HEK293 (cell line): Measurements from ENCODE around the gene GRK2.
A peak's percentile ranks its signal among the peaks of the same experiment; 100 is the strongest.

Experiments
- CTCF ChIA-PET: fragments of 350-600 bp; formaldehyde crosslinking; extraction: SDS; loops from one replicate; lab custom pipeline; 2021; ENCODE audit warnings: antibody characterized with exemption; lab: Yijun Ruan, JAX
- POLR2A ChIA-PET: fragments of 300-600 bp; formaldehyde crosslinking; extraction: SDS; loops from one replicate; lab custom pipeline; 2020; ENCODE audit warnings: antibody characterized with exemption, inconsistent platforms; lab: Yijun Ruan, JAX
- H3K27ac ChIP-seq: fragments of 200-500 bp; sonication (Bioruptor generic); 2 replicates; pipeline ENCODE4 v1.5.1; 2014; ENCODE audit warnings: low read depth, low read length, control low read depth, inconsistent platforms; ENCODE audit errors: extremely low read depth
- H3K36me3 ChIP-seq, 2 experiments: fragments of 200-500 bp in 1 of 2; sonication (Bioruptor generic) in 1 of 2; 1 replicate in 1 of 2; 2 replicates in 1 of 2; pipeline ENCODE4 v1.5.1; 2014 to 2017; ENCODE audit warnings: inconsistent platforms in 2 of 2, low read length in 2 of 2; ENCODE audit not compliant: control insufficient read depth in 2 of 2, insufficient read depth in 1 of 2
- H3K4me1 ChIP-seq: fragments of 200-500 bp; sonication (Bioruptor generic); 2 replicates; pipeline ENCODE4 v1.5.1; 2014; ENCODE audit warnings: mild to moderate bottlenecking, low read length, inconsistent platforms; ENCODE audit not compliant: control insufficient read depth, insufficient read depth
- H3K4me3 ChIP-seq: 2 replicates; pipeline ENCODE4 v1.5.1; 2011; ENCODE audit warnings: low read depth, mild to moderate bottlenecking, control low read depth, low read length, moderate library complexity
- H3K9me3 ChIP-seq: fragments of 200-500 bp; sonication (Bioruptor generic); 2 replicates; pipeline ENCODE4 v1.5.1; 2014; ENCODE audit warnings: low read depth, low read length, inconsistent platforms; ENCODE audit not compliant: control insufficient read depth, insufficient read depth
- CTCF ChIP-seq: fragments of 450-650 bp; formaldehyde crosslinking; IDR thresholded peaks from 2 replicates; pipeline ENCODE4 v1.5.1; 2016; ENCODE audit warnings: missing biosample characterization, missing genetic modification characterization
- EGR2 ChIP-seq: fragments of 450-650 bp; formaldehyde crosslinking; IDR thresholded peaks from 2 replicates; pipeline ENCODE4 v1.5.1; 2016; ENCODE audit warnings: low read depth, missing biosample characterization, missing genetic modification characterization
- GLIS2 ChIP-seq: fragments of 450-650 bp; formaldehyde crosslinking; IDR thresholded peaks from 2 replicates; pipeline ENCODE4 v1.5.1; 2016; ENCODE audit warnings: missing biosample characterization, missing genetic modification characterization
- HOXD13 ChIP-seq: sonication (generic); formaldehyde crosslinking; IDR thresholded peaks from 2 replicates; pipeline ENCODE4 v1.8.0; 2022; ENCODE audit warnings: missing genetic modification reagents, borderline replicate concordance
- IKZF3 ChIP-seq: fragments of 450-650 bp; IDR thresholded peaks from 2 replicates; pipeline ENCODE4 v1.5.0; 2018; ENCODE audit warnings: missing biosample characterization, mild to moderate bottlenecking, missing genetic modification characterization, moderate library complexity
- KLF10 ChIP-seq: fragments of 450-650 bp; IDR thresholded peaks from 2 replicates; pipeline ENCODE4 v1.5.1; 2018; ENCODE audit warnings: missing biosample characterization, mild to moderate bottlenecking, missing genetic modification characterization
- KLF7 ChIP-seq: fragments of 450-650 bp; formaldehyde crosslinking; IDR thresholded peaks from 2 replicates; pipeline ENCODE4 v1.5.1; 2016; ENCODE audit warnings: missing biosample characterization, missing genetic modification characterization, borderline replicate concordance
- MZF1 ChIP-seq: fragments of 450-650 bp; formaldehyde crosslinking; IDR thresholded peaks from 2 replicates; pipeline ENCODE4 v1.5.1; 2017; ENCODE audit warnings: missing biosample characterization, missing genetic modification characterization, borderline replicate concordance
- REST ChIP-seq: fragments of 450-650 bp; formaldehyde crosslinking; IDR thresholded peaks from 2 replicates; pipeline ENCODE4 v1.5.1; 2016; ENCODE audit warnings: missing biosample characterization, missing genetic modification characterization
- SALL2 ChIP-seq: fragments of 450-650 bp; formaldehyde crosslinking; IDR thresholded peaks from 2 replicates; pipeline ENCODE4 v1.5.0; 2017; ENCODE audit warnings: missing biosample characterization, mild to moderate bottlenecking, missing genetic modification characterization, borderline replicate concordance
- SP2 ChIP-seq: fragments of 450-650 bp; formaldehyde crosslinking; IDR thresholded peaks from 2 replicates; pipeline ENCODE4 v1.5.1; 2016; ENCODE audit warnings: missing biosample characterization, missing genetic modification characterization
- ZNF138 ChIP-seq: fragments of 450-650 bp; formaldehyde crosslinking; IDR thresholded peaks from 2 replicates; pipeline ENCODE4 v1.5.1; 2016; ENCODE audit warnings: missing biosample characterization, missing genetic modification characterization, borderline replicate concordance
- ZNF221 ChIP-seq: fragments of 450-650 bp; formaldehyde crosslinking; IDR thresholded peaks from 2 replicates; pipeline ENCODE4 v1.5.1; 2017; ENCODE audit warnings: missing biosample characterization, missing genetic modification characterization, borderline replicate concordance
- ZNF335 ChIP-seq: fragments of 450-650 bp; formaldehyde crosslinking; conservative IDR thresholded peaks from 2 replicates; pipeline ENCODE4 v1.5.1; 2016; ENCODE audit warnings: missing biosample characterization, missing genetic modification characterization
- ZNF341 ChIP-seq: fragments of 450-650 bp; formaldehyde crosslinking; IDR thresholded peaks from 2 replicates; pipeline ENCODE4; 2016; ENCODE audit warnings: low read depth, missing biosample characterization, missing genetic modification characterization
- ZNF48 ChIP-seq: fragments of 450-650 bp; formaldehyde crosslinking; IDR thresholded peaks from 2 replicates; pipeline ENCODE4 v1.5.1; 2016; ENCODE audit warnings: missing biosample characterization, missing genetic modification characterization
- ZNF561 ChIP-seq: fragments of 450-650 bp; IDR thresholded peaks from 2 replicates; pipeline ENCODE4 v1.5.1; 2018; ENCODE audit warnings: missing biosample characterization, missing genetic modification characterization, borderline replicate concordance
- ZNF707 ChIP-seq: fragments of 450-650 bp; formaldehyde crosslinking; IDR thresholded peaks from 2 replicates; pipeline ENCODE4 v1.5.1; 2016; ENCODE audit warnings: missing biosample characterization, missing genetic modification characterization
- ZNF76 ChIP-seq: fragments of 450-650 bp; formaldehyde crosslinking; IDR thresholded peaks from 2 replicates; pipeline ENCODE4; 2016; ENCODE audit warnings: low read depth, missing biosample characterization, missing genetic modification characterization, borderline replicate concordance
- TF ChIP-seq, protein P1 (sequence below): fragments of 450-650 bp; formaldehyde crosslinking; IDR thresholded peaks from 2 replicates; pipeline ENCODE4 v1.5.1; 2016; ENCODE audit warnings: missing biosample characterization, missing genetic modification characterization
- TF ChIP-seq, protein P2 (sequence below): fragments of 450-650 bp; formaldehyde crosslinking; IDR thresholded peaks from 2 replicates; pipeline ENCODE4 v1.5.1; 2016; ENCODE audit warnings: missing biosample characterization, missing genetic modification characterization
- TF ChIP-seq, protein P3 (sequence below): fragments of 450-650 bp; formaldehyde crosslinking; IDR thresholded peaks from 2 replicates; pipeline ENCODE4 v1.5.1; 2017; ENCODE audit warnings: missing biosample characterization, missing genetic modification characterization

Gene GRK2

DNA sequence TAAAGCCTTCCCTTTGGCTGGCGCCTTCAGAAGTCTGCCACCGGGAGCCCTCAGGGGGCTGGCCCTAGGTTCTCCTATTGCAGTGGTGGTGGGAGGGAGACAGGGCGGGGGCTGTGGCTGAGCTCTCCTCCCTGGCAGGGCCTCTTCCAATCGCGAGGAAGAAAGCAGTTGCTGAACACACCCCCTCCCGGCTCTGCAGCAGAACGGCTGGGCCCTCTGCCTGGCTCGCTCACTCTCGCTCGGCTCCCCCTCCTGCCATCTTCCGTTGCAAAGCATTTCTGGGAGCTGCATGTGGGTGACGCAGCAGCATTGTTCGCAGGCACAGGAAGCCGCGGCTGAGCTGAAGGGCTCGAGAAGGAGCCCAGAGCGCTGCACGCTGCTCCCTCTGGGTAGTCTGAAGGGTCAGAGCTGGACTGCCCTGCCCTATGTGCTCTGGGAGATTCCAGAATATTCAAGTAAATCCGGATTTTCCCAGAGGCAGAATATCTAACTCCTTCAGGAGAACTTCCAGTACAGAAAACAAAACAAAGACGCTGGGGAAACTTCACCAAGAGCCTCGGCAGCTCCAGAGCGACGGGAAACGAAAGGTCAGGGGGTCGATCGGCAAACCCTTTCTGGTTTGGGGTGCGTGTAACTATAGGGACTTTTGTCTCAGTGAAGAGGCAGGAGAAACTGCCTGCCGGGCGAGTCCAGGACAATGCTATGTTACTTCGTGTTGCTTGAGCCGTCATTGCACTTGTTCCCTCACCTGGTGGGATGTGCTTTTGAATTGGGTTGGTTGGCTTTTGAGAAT lies 26.3 kb upstream of the GRK2 start (continued):
- TF ChIP-seq ZNF221 (tag by site-specific recombination) (no peak), ZNF76 (peak; percentile 90), HOXD13 (CRISPR knock-in tag) (no peak), GLIS2 (tag by site-specific recombination) (peak; percentile 60), IKZF3 (tag by site-specific recombination) (no peak), CTCF (no peak), KLF10 (tag by site-specific recombination) (peak; percentile 87), ZNF48 (tag by site-specific recombination) (no peak), ZNF561 (peak; percentile 30; the same call in 1 of the 2 replicates), ZNF707 (tag by site-specific recombination) (no peak), SP2 (tag by site-specific recombination) (peak; percentile 93), KLF7 (tag by site-specific recombination) (no peak), ZNF138 (no peak), SALL2 (tag by site-specific recombination) (no peak)
- TF ChIP-seq, protein P1, sequence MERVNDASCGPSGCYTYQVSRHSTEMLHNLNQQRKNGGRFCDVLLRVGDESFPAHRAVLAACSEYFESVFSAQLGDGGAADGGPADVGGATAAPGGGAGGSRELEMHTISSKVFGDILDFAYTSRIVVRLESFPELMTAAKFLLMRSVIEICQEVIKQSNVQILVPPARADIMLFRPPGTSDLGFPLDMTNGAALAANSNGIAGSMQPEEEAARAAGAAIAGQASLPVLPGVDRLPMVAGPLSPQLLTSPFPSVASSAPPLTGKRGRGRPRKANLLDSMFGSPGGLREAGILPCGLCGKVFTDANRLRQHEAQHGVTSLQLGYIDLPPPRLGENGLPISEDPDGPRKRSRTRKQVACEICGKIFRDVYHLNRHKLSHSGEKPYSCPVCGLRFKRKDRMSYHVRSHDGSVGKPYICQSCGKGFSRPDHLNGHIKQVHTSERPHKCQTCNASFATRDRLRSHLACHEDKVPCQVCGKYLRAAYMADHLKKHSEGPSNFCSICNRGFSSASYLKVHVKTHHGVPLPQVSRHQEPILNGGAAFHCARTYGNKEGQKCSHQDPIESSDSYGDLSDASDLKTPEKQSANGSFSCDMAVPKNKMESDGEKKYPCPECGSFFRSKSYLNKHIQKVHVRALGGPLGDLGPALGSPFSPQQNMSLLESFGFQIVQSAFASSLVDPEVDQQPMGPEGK (tag by site-specific recombination), result peak; percentile 78
- TF ChIP-seq, protein P2, sequence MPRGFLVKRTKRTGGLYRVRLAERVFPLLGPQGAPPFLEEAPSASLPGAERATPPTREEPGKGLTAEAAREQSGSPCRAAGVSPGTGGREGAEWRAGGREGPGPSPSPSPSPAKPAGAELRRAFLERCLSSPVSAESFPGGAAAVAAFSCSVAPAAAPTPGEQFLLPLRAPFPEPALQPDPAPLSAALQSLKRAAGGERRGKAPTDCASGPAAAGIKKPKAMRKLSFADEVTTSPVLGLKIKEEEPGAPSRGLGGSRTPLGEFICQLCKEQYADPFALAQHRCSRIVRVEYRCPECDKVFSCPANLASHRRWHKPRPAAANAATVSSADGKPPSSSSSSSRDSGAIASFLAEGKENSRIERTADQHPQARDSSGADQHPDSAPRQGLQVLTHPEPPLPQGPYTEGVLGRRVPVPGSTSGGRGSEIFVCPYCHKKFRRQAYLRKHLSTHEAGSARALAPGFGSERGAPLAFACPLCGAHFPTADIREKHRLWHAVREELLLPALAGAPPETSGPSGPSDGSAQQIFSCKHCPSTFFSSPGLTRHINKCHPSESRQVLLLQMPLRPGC (tag by site-specific recombination), result no peak

DNA sequence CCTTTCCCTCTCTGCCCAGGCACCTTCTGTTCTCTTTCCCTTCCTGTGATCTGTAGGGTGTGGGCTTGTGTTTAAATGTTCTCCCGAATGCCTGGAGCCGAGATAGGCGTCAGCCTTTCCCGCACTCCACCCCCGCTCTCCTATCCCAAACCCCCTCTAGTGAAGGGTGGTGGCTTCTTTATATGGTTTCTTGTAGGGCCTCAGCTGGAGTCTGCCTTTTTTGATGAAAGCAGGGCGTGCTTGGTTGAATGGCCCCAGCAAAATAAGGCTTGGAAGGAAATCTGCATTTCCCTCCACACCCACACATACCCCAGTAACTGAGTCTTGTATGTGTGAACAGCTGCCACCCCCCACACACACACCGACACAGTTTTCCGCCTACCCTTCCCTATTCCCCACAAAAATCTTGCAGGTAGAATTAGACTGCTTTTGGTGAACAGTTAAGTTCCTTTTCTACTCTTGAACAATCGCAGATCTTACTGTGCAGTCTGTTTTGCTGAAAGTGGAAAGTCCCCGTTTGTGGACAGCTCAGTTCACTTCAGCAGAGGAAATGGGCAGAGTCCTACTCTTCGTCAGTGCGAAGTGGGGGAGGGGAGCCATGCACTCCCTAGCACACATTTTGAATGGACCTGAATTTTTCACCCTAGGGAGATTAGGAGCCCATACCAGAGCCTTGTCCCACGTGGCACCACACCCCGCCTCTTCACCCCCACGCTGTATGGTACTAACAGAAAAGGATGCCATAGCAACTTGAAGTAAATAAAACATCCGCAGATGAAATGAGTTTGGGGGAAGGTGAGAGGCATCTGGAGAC lies 25.5 kb upstream of the GRK2 start:
- Histone ChIP-seq H3K27ac (peak overlapping the region; percentile 26; the same call in 1 of the 2 replicates), H3K9me3 (no peaks in the 10 kb centered on the region), H3K4me3 (peak overlapping the region; percentile 61), H3K36me3 (peaks cover 0 to 35% of the 10 kb centered on the region in 2 experiments; a peak in 1 of 3 replicates), H3K4me1 (peaks cover 5% of the 10 kb centered on the region; the same call in 1 of the 2 replicates)
- ChIA-PET CTCF (interaction anchor here (0.9 to 1.9 kb wide), 4 partner anchors 10 to 390 kb away, joined by 3 to 5 read pairs (median 4); no protein-coding TSS in a partner anchor), POLR2A (interaction anchor here (0.5 to 2.0 kb wide), 9 partner anchors 13 to 130 kb away, joined by 3 to 19 read pairs (median 4); partner anchors contain the start of genes ANKRD13D, GRK2 and KDM2A)
- TF ChIP-seq, protein P3, sequence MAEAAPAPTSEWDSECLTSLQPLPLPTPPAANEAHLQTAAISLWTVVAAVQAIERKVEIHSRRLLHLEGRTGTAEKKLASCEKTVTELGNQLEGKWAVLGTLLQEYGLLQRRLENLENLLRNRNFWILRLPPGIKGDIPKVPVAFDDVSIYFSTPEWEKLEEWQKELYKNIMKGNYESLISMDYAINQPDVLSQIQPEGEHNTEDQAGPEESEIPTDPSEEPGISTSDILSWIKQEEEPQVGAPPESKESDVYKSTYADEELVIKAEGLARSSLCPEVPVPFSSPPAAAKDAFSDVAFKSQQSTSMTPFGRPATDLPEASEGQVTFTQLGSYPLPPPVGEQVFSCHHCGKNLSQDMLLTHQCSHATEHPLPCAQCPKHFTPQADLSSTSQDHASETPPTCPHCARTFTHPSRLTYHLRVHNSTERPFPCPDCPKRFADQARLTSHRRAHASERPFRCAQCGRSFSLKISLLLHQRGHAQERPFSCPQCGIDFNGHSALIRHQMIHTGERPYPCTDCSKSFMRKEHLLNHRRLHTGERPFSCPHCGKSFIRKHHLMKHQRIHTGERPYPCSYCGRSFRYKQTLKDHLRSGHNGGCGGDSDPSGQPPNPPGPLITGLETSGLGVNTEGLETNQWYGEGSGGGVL (tag by site-specific recombination), result peak; percentile 22; the same call in 1 of the 2 replicates
- TF ChIP-seq EGR2 (tag by site-specific recombination) (peak; percentile 91), ZNF335 (0 out of 2 replicates have a peak, but pooled peaks have one; percentile 27), REST (tag by site-specific recombination) (peak; percentile 60), ZNF341 (tag by site-specific recombination) (no peak), MZF1 (tag by site-specific recombination) (no peak)
